HepG2 (cell line): Measurements from ENCODE around the gene CEP250. TPM values are rescaled to one million over a fixed set of nuclear protein-coding genes. Genes with fewer than 3 reads are reported as not detected.

Source experiments
- ATAC-seq: fragments of 200-7000 bp; cut with Tn5 transposase; 3 replicates; pipeline ENCODE4 v1.9.1; 2020; ENCODE audit warnings: mild to moderate bottlenecking, moderate library complexity
- BruUV-seq: library from RNA; stranded (reverse); fragments of 400-500 nt; replicated peaks from 2 replicates; lab custom pipeline; 2021; lab: Mats Ljungman, UMichigan
- CTCF ChIA-PET: fragments of 300-600 bp; formaldehyde crosslinking; extraction: SDS; loops from one replicate; lab custom pipeline; 2021; ENCODE audit warnings: low total read pairs, inconsistent platforms, low intra/inter-chr PET ratio; lab: Yijun Ruan, JAX
- POLR2A ChIA-PET: fragments of 350-600 bp; sonication (Branson Sonifier 250); formaldehyde crosslinking; loops from one replicate; lab custom pipeline; 2020; ENCODE audit warnings: antibody characterized with exemption, inconsistent platforms; lab: Yijun Ruan, JAX
- DNase-seq: peaks from one replicate; pipeline ENCODE4 v3.0.0-alpha.2; 2015; ENCODE audit warnings: low spot score
- FAIRE-seq: peaks from 3 replicates; lab custom pipeline; 2011; peaks lifted over from hg19 to GRCh38; lab: Jason Lieb, UNC
- H2AFZ ChIP-seq: one replicate; pipeline ENCODE4 v1.6.1; 2011; ENCODE audit warnings: low read length, inconsistent platforms
- H3K27ac ChIP-seq: fragments of 300-600 bp; 3 replicates; pipeline ENCODE4 v1.8.0; 2011; ENCODE audit warnings: mixed run types, mild to moderate bottlenecking, mixed read lengths, low read length, inconsistent platforms; ENCODE audit not compliant: insufficient read depth; ENCODE audit errors: extremely low read length
- H3K27me3 ChIP-seq, 2 experiments: fragments of 200-600 bp in 1 of 2; 2 replicates in 1 of 2; 3 replicates in 1 of 2; pipeline versions ENCODE4 v1.6.0 to v1.8.0; 2011; ENCODE audit warnings: low read length in 2 of 2, mild to moderate bottlenecking in 2 of 2, moderate library complexity in 2 of 2, inconsistent platforms in 1 of 2; ENCODE audit not compliant: insufficient read depth in 2 of 2, control insufficient read depth in 1 of 2
- H3K36me3 ChIP-seq, 2 experiments: fragments of 200-600 bp in 1 of 2; replicated peaks in 1 of 2; 2 replicates in 1 of 2; 3 replicates in 1 of 2; pipeline versions ENCODE4 v1.5.1 to v1.8.0; 2011; ENCODE audit warnings: low read length in 2 of 2, inconsistent platforms in 1 of 2; ENCODE audit not compliant: insufficient read depth in 2 of 2, control insufficient read depth in 1 of 2
- H3K4me1 ChIP-seq: 2 replicates; pipeline ENCODE4 v1.5.1; 2012; ENCODE audit warnings: low read length, inconsistent platforms; ENCODE audit not compliant: insufficient read depth
- H3K4me2 ChIP-seq: 2 replicates; pipeline ENCODE4 v1.6.0; 2011; ENCODE audit warnings: low read depth, low read length, inconsistent platforms
- H3K4me3 ChIP-seq, 3 experiments: fragments of 200-600 bp in 1 of 3; sonication (generic), shearing (Covaris generic) in 1 of 3; replicated peaks in 1 of 3; 2 replicates each; pipeline ENCODE4 v1.5.1; 2011 to 2016; ENCODE audit warnings: low read length in 3 of 3, inconsistent platforms in 2 of 3, low read depth in 2 of 3, mild to moderate bottlenecking in 2 of 3, control low read depth in 1 of 3, mixed read lengths in 1 of 3; ENCODE audit not compliant: insufficient read depth in 1 of 3
- H3K79me2 ChIP-seq: one replicate; pipeline ENCODE4 v1.6.1; 2011; ENCODE audit warnings: low read length, inconsistent platforms; ENCODE audit not compliant: insufficient read depth
- H3K9ac ChIP-seq: 2 replicates; pipeline ENCODE4 v1.6.0; 2011; ENCODE audit warnings: mild to moderate bottlenecking, low read depth, low read length, inconsistent platforms; ENCODE audit not compliant: insufficient read depth
- H3K9me3 ChIP-seq: 2 replicates; pipeline ENCODE4 v1.5.1; 2012; ENCODE audit warnings: mild to moderate bottlenecking, low read length
- H4K20me1 ChIP-seq: 2 replicates; pipeline ENCODE4 v1.6.0; 2011; ENCODE audit warnings: inconsistent platforms, mild to moderate bottlenecking, low read length, moderate library complexity; ENCODE audit not compliant: insufficient read depth
- ADNP ChIP-seq: sonication (generic); formaldehyde crosslinking; IDR thresholded peaks from 2 replicates; pipeline ENCODE4 v1.4.0; 2020; ENCODE audit warnings: missing genetic modification reagents
- ISX ChIP-seq: sonication (generic); formaldehyde crosslinking; conservative IDR thresholded peaks from 2 replicates; pipeline ENCODE4 v1.5.0; 2020; ENCODE audit warnings: missing genetic modification reagents
- NRL ChIP-seq: sonication (generic); formaldehyde crosslinking; IDR thresholded peaks from 2 replicates; pipeline ENCODE4 v1.5.0; 2020; ENCODE audit warnings: missing genetic modification reagents, mild to moderate bottlenecking, moderate library complexity, borderline replicate concordance
- RXRA ChIP-seq: sonication (generic); formaldehyde crosslinking; IDR thresholded peaks from 2 replicates; pipeline ENCODE4 v1.5.1; 2020; ENCODE audit warnings: missing genetic modification reagents
- TBP ChIP-seq: sonication (generic); formaldehyde crosslinking; IDR thresholded peaks from 2 replicates; pipeline ENCODE4 v1.5.0; 2020; ENCODE audit warnings: missing genetic modification reagents
- ZNF101 ChIP-seq: sonication (generic); formaldehyde crosslinking; IDR thresholded peaks from 2 replicates; pipeline ENCODE4 v1.4.0; 2020; ENCODE audit warnings: mild to moderate bottlenecking, low read depth, missing genetic modification reagents, borderline replicate concordance
- ZNF282 ChIP-seq: fragments of 450-650 bp; IDR thresholded peaks from 2 replicates; pipeline ENCODE4 v1.6.1; 2018; ENCODE audit not compliant: partially characterized antibody
- ZNF83 ChIP-seq: sonication (generic); formaldehyde crosslinking; IDR thresholded peaks from 2 replicates; pipeline ENCODE4 v1.4.0; 2020; ENCODE audit warnings: missing genetic modification reagents, mild to moderate bottlenecking, borderline replicate concordance
- WGBS: methylation state at CpG from one replicate; pipeline ENCODE4 v1.1.6; 2017; ENCODE audit warnings: low lambda C conversion rate; 5-methylcytosine and 5-hydroxymethylcytosine counted together
- in situ Hi-C: cut with HindIII; loops from 2 replicates; pipeline ENCODE4 v1.10.0; 2017; ENCODE audit warnings: low pct_unique_long_range_greater_than_20kb; ENCODE audit not compliant: extremely low pct_ligation_motif_present
- intact Hi-C: fragments of 100-400 bp; cut with micrococcal nuclease; formaldehyde crosslinking; loops from one replicate; pipeline ENCODE4 v1.10.0; 2022; ENCODE audit not compliant: unreplicated experiment
- polyA plus RNA-seq, 8 experiments: library from polyadenylated mRNA; depleted of rRNA in 3 of 8; stranded (reverse) in 7 of 8; unstranded in 1 of 8; fragments of >200 nt; fragmentation: Illumina TruSeq in 4 of 8; extraction: Trizol in 4 of 8; gene quantifications; 2 replicates each; pipeline versions ENCODE4 v1.2.1 to v1.2.3, GENCODE V29; 2011 to 2016; ENCODE audit warnings: low read depth in 4 of 8, missing spikeins in 1 of 8, mixed read lengths in 1 of 8; ENCODE audit not compliant: insufficient read depth in 1 of 8
- total RNA-seq, 5 experiments: library from RNA; depleted of rRNA; stranded (reverse); fragments of >200 nt; fragmentation: Illumina TruSeq; extraction: Trizol; gene quantifications; 2 replicates each; pipeline ENCODE4 v1.2.3, GENCODE V29; 2016; ENCODE audit warnings: low read depth in 1 of 5
- TF ChIP-seq, protein P1 (sequence below): sonication (generic); formaldehyde crosslinking; conservative IDR thresholded peaks from 2 replicates; pipeline ENCODE4 v1.8.1; 2023; ENCODE audit warnings: missing genetic modification reagents
- TF ChIP-seq, protein P2 (sequence below): sonication (generic); formaldehyde crosslinking; IDR thresholded peaks from 2 replicates; pipeline ENCODE4 v1.4.0; 2020; ENCODE audit warnings: mild to moderate bottlenecking, missing genetic modification reagents
- TF ChIP-seq, protein P3 (sequence below): sonication (generic); formaldehyde crosslinking; IDR thresholded peaks from 2 replicates; pipeline ENCODE4 v1.4.0; 2020; ENCODE audit warnings: missing genetic modification reagents, low read depth, mild to moderate bottlenecking, borderline replicate concordance

CEP250 gene
- total and polyA plus RNA-seq, 2 of the 13 experiments (the other 11 are each of a cell fraction or from before 2014, with no cell fraction given) = 28.8 to 55.3 TPM

DNA sequence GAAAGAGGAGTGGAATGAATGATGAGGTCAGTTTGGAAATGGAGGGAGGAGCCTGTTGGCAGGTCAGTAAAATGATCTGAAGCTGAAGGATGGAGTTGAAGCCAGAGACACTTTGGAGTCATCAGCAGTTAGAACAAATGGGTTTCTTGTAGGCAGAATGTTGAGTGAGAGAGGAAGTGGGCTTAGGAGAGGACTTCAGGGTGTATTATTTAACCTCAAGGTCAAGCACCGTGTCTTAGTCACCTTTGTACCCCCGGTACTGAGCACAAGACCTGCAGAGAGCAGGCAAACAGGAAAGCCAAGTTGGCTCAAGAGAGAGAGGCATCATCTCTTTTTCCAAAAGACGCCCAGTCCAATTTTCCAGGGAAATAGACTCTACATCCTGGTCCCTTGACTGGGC lies 50.8 kb downstream of the CEP250 start:
- Histone ChIP-seq H3K27me3 (no peaks in the 10 kb centered on the region), H3K9me3 (no peaks in the 10 kb centered on the region), H3K36me3 (peaks cover 75 to 96% of the 10 kb centered on the region in 2 experiments), H3K79me2 (no peaks in the 10 kb centered on the region), H3K4me1 (peaks cover 9% of the 10 kb centered on the region; the same call in 1 of the 2 replicates), H2AFZ (no peak overlapping the region), H3K4me2 (no peak overlapping the region), H3K27ac (no peak overlapping the region), H3K9ac (no peak overlapping the region), H3K4me3 (no peak overlapping the region), H4K20me1 (no peaks in the 10 kb centered on the region)
- intact Hi-C loops (no loop called here), in situ Hi-C loops (no loop called here)
- no TSS peak for BruUV-seq
- TF ChIP-seq ZNF282 (peak; percentile 84), ADNP (CRISPR knock-in tag) (no peak), ZNF101 (CRISPR knock-in tag) (no peak)
- TF ChIP-seq, protein P1, sequence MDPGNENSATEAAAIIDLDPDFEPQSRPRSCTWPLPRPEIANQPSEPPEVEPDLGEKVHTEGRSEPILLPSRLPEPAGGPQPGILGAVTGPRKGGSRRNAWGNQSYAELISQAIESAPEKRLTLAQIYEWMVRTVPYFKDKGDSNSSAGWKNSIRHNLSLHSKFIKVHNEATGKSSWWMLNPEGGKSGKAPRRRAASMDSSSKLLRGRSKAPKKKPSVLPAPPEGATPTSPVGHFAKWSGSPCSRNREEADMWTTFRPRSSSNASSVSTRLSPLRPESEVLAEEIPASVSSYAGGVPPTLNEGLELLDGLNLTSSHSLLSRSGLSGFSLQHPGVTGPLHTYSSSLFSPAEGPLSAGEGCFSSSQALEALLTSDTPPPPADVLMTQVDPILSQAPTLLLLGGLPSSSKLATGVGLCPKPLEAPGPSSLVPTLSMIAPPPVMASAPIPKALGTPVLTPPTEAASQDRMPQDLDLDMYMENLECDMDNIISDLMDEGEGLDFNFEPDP (CRISPR knock-in tag) = no peak
- no peak for ATAC-seq
- peak; percentile 40 for FAIRE-seq
- POLR2A ChIA-PET = interaction anchor here (1.2 to 1.4 kb wide), 2 partner anchors 11 to 35 kb away, joined by 3 read pairs; partner anchors contain the start of gene ERGIC3
- CTCF ChIA-PET = no interaction called here
- 89% methylated on average over 3 of the region's 3 CpGs for WGBS
- no peak for DNase-seq

DNA sequence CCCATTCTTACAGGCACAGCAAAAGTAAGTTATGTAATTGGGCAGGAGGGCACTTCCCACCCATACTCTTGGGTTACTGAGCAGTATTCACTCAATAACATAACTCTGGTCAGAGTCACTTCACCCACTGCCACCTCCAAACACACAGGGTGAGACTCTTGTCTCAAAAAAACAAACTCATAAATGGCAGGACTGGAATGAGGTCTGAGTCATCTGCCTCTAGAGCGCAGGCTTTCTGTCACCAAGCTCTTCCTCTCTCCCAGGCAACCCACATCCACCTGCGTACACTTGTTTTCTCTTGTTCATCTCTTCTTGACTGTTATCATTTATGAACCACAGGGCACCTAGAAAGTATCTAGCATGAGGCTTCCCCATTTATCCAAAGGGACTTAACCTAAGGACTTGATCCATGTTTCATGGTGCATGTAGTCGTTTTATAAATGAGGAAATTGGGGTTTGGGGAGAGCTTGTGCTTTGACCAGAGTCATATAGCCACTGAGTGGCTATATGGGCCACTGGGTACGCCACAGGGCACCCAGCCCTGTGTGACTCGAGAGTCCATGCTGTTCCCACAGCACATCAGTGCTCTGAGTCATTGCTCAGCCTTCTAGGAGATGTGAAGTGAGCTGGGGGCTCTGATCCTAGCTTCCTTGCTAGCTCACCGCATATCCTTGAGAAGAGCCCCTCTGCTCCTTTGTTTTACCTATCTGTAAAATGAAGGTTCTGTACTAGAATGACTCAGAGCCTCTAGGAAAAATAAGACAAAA lies 51.7 kb downstream of the CEP250 start:
- peaks cover 72 to 96% of the 10 kb centered on the region in 2 experiments for H3K36me3 ChIP-seq
- CTCF ChIA-PET = no interaction called here
- H3K27ac ChIP-seq = no peak overlapping the region
- no peak overlapping the region for H3K4me3 ChIP-seq
- POLR2A ChIA-PET = interaction anchor here (0.6 to 1.4 kb wide), 5 partner anchors 11 to 117 kb away, joined by 3 to 6 read pairs (median 3); partner anchors contain the start of gene ERGIC3
- DNase-seq (no peak), FAIRE-seq (no peak), ATAC-seq (no peak)
- no peaks in the 10 kb centered on the region for H3K9me3 ChIP-seq
- no peaks in the 10 kb centered on the region for H3K79me2 ChIP-seq
- in situ Hi-C loops = no loop called here
- no peak overlapping the region for H3K4me2 ChIP-seq
- H3K27me3 ChIP-seq = no peaks in the 10 kb centered on the region
- no peak overlapping the region for H2AFZ ChIP-seq
- 94% methylated on average over 6 of the region's 6 CpGs for whole genome bisulfite sequencing
- no peak overlapping the region for H3K9ac ChIP-seq
- BruUV-seq = no TSS peak
- intact Hi-C loops = no loop called here
- no peak for TF ChIP-seq TBP (CRISPR knock-in tag)
- 0 out of 2 replicates have a peak, but pooled peaks have one; percentile 11 for TF ChIP-seq RXRA
- TF ChIP-seq ZNF83 (CRISPR knock-in tag) = no peak
- TF ChIP-seq, protein P2, sequence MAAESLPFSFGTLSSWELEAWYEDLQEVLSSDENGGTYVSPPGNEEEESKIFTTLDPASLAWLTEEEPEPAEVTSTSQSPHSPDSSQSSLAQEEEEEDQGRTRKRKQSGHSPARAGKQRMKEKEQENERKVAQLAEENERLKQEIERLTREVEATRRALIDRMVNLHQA (CRISPR knock-in tag) = no peak
- no peak for TF ChIP-seq ISX (CRISPR knock-in tag)
- TF ChIP-seq, protein P3, sequence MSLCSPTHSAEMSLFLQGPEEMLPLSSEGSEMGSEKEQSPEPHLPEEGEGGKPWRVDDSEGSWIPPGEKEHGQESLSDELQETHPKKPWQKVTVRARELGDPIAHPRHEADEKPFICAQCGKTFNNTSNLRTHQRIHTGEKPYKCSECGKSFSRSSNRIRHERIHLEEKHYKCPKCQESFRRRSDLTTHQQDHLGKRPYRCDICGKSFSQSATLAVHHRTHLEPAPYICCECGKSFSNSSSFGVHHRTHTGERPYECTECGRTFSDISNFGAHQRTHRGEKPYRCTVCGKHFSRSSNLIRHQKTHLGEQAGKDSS = no peak
- no peak for TF ChIP-seq NRL (CRISPR knock-in tag)
- H3K4me1 ChIP-seq = peaks cover 9% of the 10 kb centered on the region; the same call in 1 of the 2 replicates
- no peaks in the 10 kb centered on the region for H4K20me1 ChIP-seq
